K562 (cell line): ENCODE results near the gene IMP4. TPM values are rescaled to one million over a fixed set of nuclear protein-coding genes. Genes with fewer than 3 reads are reported as not detected.

Experiments
- ETV6 ChIP-seq, 3 experiments: fragments of 150-350 bp in 1 of 3; sonication (generic) in 1 of 3; formaldehyde crosslinking in 1 of 3; IDR thresholded peaks; 2 replicates each; pipeline versions ENCODE4 v1.6.1 to v1.8.0; 2014 to 2022; ENCODE audit warnings: borderline replicate concordance in 2 of 3, low read depth in 2 of 3, antibody characterized with exemption in 1 of 3, low read length in 1 of 3, mild to moderate bottlenecking in 1 of 3, missing genetic modification reagents in 1 of 3
- HCFC1 ChIP-seq: IDR thresholded peaks from 2 replicates; pipeline ENCODE4 v1.6.1; 2012; ENCODE audit warnings: low read depth, low read length, improper control_type of control experiment
- PHF8 ChIP-seq: fragments of 200-600 bp; sonication (generic); IDR thresholded peaks from 2 replicates; pipeline ENCODE4 v1.6.1; 2012; ENCODE audit warnings: mixed run types, mild to moderate bottlenecking, inconsistent platforms, low read length, moderate library complexity, borderline replicate concordance
- polyA plus RNA-seq, 8 experiments: library from polyadenylated mRNA; depleted of rRNA in 4 of 8; stranded (reverse) in 5 of 8; unstranded in 3 of 8; fragments of >200 nt; fragmentation: Nextera tagmentation in 2 of 8; fragmentation: Illumina TruSeq in 1 of 8; extraction: Ambion mirVana in 2 of 8; extraction: Trizol in 1 of 8; gene quantifications; 2 replicates each; pipeline versions ENCODE4 v1.2.1 to v1.2.3, GENCODE V29; 2011 to 2014; ENCODE audit warnings: inconsistent platforms in 1 of 8, missing spikeins in 1 of 8
- total RNA-seq, 7 experiments: library from RNA; depleted of rRNA in 6 of 7; stranded (reverse); fragments of >200 nt in 6 of 7; fragmentation: Illumina TruSeq in 2 of 7; extraction: Trizol in 2 of 7; gene quantifications; 2 replicates each; pipeline versions ENCODE4 v1.2.1 to v1.2.3, GENCODE V29; 2011 to 2021; ENCODE audit warnings: low replicate concordance in 1 of 7
- TF ChIP-seq, protein P1 (sequence below): fragments of 250-450 bp; sonication (Bioruptor Pico); IDR thresholded peaks from 2 replicates; pipeline ENCODE4 v1.4.0; 2020; ENCODE audit warnings: mild to moderate bottlenecking, moderate library complexity
- TF ChIP-seq, protein P2 (sequence below), 2 experiments: IDR thresholded peaks; 2 replicates each; pipeline ENCODE4 v1.6.1; 2011; ENCODE audit warnings: borderline replicate concordance in 1 of 2, control low read depth in 1 of 2, low read depth in 1 of 2, low read length in 1 of 2, mild to moderate bottlenecking in 1 of 2, mixed read lengths in 1 of 2, moderate library complexity in 1 of 2; ENCODE audit not compliant: insufficient read depth in 1 of 2, insufficient read length in 1 of 2, poor library complexity in 1 of 2, severe bottlenecking in 1 of 2; ENCODE audit errors: extremely low read depth in 1 of 2
- TF ChIP-seq, protein P3 (sequence below), 2 experiments: fragments of 450-650 bp in 1 of 2; sonication (generic) in 1 of 2; formaldehyde crosslinking in 1 of 2; IDR thresholded peaks; 2 replicates each; pipeline versions ENCODE4 v1.7.1 to v1.9.0; 2016 to 2022; ENCODE audit warnings: inconsistent platforms in 1 of 2, mild to moderate bottlenecking in 1 of 2, missing genetic modification reagents in 1 of 2
- TF ChIP-seq, protein P4 (sequence below): fragments of 250-450 bp; sonication (Bioruptor Pico); IDR thresholded peaks from 2 replicates; pipeline ENCODE4 v1.8.0; 2021; ENCODE audit warnings: moderate library complexity, mild to moderate bottlenecking, inconsistent platforms

Gene IMP4
- total and polyA plus RNA-seq, 9 of the 15 experiments (the other 6 are each of a cell fraction or from before 2014, with no cell fraction given), result 35.4 to 209 (median 100.0) TPM

DNA sequence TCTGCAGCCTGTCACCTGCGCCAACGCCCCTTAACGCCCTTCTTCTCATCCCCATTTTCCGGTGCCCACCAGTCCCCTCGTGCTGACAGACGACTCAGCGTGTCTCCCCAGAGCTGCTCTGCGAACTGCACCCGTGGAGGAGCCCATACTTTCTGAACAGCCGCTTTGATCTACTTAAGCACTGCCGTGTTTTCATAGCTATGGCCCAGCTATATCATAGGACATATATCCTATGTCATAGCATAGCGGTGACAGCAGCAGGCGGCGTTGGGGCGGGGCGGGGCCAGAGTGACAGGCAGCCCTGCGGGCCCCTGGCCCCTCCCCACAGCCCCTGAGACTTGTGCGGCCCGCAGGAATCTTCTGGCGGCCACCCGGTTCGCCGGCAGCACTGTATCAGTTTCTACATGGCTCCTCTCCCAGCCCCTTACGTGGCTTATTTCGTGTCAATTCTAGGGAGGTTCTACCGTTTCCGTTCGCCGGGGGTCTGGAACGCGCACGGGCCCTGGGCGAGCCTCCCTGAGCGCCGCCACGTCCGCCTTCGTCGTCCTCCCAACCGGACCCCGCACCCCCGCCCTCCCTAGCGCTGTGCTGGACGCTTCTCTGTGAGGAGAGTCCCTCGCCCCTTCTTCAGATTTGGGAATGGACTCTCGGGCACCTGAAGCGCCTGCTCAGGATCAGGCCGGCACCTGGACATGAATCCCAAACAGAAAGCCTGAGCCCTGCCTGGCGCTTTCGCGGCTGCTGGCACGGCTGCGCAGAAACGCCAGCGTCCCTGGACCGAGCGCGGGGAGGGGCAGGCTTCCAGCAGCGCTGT is 48.6 kb downstream of the IMP4 start (continued):
- TF ChIP-seq, protein P1, sequence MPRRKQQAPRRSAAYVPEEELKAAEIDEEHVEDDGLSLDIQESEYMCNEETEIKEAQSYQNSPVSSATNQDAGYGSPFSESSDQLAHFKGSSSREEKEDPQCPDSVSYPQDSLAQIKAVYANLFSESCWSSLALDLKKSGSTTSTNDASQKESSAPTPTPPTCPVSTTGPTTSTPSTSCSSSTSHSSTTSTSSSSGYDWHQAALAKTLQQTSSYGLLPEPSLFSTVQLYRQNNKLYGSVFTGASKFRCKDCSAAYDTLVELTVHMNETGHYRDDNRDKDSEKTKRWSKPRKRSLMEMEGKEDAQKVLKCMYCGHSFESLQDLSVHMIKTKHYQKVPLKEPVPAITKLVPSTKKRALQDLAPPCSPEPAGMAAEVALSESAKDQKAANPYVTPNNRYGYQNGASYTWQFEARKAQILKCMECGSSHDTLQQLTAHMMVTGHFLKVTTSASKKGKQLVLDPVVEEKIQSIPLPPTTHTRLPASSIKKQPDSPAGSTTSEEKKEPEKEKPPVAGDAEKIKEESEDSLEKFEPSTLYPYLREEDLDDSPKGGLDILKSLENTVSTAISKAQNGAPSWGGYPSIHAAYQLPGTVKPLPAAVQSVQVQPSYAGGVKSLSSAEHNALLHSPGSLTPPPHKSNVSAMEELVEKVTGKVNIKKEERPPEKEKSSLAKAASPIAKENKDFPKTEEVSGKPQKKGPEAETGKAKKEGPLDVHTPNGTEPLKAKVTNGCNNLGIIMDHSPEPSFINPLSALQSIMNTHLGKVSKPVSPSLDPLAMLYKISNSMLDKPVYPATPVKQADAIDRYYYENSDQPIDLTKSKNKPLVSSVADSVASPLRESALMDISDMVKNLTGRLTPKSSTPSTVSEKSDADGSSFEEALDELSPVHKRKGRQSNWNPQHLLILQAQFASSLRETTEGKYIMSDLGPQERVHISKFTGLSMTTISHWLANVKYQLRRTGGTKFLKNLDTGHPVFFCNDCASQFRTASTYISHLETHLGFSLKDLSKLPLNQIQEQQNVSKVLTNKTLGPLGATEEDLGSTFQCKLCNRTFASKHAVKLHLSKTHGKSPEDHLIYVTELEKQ (CRISPR knock-in tag), result no peak
- TF ChIP-seq ETV6 (IDR thresholded peaks at IDR 0.05; ENCODE audit: borderline replicate concordance in 1 of 2, low read depth in 2 of 2, low read length in 1 of 2) (no peak), ETV6 (CRISPR knock-in tag; IDR thresholded peaks at IDR 0.05; ENCODE audit: borderline replicate concordance) (no peak), HCFC1 (no peak), PHF8 (peak; percentile 35; the same call in 1 of the 2 replicates)
- TF ChIP-seq, protein P2, sequence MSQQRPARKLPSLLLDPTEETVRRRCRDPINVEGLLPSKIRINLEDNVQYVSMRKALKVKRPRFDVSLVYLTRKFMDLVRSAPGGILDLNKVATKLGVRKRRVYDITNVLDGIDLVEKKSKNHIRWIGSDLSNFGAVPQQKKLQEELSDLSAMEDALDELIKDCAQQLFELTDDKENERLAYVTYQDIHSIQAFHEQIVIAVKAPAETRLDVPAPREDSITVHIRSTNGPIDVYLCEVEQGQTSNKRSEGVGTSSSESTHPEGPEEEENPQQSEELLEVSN (IDR thresholded peaks at IDR 0.05; ENCODE audit: borderline replicate concordance in 1 of 2, extremely low read depth in 1 of 2, insufficient read depth in 1 of 2, insufficient read length in 1 of 2, low read depth in 1 of 2, low read length in 1 of 2, poor library complexity in 1 of 2, severe bottlenecking in 1 of 2), result peak in 1 of 2 experiments; percentile 7
- TF ChIP-seq, protein P3, sequence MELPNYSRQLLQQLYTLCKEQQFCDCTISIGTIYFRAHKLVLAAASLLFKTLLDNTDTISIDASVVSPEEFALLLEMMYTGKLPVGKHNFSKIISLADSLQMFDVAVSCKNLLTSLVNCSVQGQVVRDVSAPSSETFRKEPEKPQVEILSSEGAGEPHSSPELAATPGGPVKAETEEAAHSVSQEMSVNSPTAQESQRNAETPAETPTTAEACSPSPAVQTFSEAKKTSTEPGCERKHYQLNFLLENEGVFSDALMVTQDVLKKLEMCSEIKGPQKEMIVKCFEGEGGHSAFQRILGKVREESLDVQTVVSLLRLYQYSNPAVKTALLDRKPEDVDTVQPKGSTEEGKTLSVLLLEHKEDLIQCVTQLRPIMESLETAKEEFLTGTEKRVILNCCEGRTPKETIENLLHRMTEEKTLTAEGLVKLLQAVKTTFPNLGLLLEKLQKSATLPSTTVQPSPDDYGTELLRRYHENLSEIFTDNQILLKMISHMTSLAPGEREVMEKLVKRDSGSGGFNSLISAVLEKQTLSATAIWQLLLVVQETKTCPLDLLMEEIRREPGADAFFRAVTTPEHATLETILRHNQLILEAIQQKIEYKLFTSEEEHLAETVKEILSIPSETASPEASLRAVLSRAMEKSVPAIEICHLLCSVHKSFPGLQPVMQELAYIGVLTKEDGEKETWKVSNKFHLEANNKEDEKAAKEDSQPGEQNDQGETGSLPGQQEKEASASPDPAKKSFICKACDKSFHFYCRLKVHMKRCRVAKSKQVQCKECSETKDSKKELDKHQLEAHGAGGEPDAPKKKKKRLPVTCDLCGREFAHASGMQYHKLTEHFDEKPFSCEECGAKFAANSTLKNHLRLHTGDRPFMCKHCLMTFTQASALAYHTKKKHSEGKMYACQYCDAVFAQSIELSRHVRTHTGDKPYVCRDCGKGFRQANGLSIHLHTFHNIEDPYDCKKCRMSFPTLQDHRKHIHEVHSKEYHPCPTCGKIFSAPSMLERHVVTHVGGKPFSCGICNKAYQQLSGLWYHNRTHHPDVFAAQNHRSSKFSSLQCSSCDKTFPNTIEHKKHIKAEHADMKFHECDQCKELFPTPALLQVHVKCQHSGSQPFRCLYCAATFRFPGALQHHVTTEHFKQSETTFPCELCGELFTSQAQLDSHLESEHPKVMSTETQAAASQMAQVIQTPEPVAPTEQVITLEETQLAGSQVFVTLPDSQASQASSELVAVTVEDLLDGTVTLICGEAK (IDR thresholded peaks at IDR 0.05), result no peak
- TF ChIP-seq, protein P3 (CRISPR knock-in tag; IDR thresholded peaks at IDR 0.05), result no peak
- TF ChIP-seq, protein P4, sequence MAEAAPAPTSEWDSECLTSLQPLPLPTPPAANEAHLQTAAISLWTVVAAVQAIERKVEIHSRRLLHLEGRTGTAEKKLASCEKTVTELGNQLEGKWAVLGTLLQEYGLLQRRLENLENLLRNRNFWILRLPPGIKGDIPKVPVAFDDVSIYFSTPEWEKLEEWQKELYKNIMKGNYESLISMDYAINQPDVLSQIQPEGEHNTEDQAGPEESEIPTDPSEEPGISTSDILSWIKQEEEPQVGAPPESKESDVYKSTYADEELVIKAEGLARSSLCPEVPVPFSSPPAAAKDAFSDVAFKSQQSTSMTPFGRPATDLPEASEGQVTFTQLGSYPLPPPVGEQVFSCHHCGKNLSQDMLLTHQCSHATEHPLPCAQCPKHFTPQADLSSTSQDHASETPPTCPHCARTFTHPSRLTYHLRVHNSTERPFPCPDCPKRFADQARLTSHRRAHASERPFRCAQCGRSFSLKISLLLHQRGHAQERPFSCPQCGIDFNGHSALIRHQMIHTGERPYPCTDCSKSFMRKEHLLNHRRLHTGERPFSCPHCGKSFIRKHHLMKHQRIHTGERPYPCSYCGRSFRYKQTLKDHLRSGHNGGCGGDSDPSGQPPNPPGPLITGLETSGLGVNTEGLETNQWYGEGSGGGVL, result no peak
